Activated CD4-positive, alpha-beta T cell treated with anti-CD3 and anti-CD28 coated beads for 36 hours (primary cell): ENCODE data around the gene RPS6KA3. TPM values are rescaled to one million over a fixed set of nuclear protein-coding genes. Genes with fewer than 3 reads are reported as not detected.
"Not testable (repeated sequence)": the region's sequence is repeated elsewhere in the genome, so short reads cannot be mapped to it uniquely, and the experiment has no call there.

Source experiments
- ATAC-seq: fragments of 200-7000 bp; cut with Tn5 transposase; one replicate; pipeline ENCODE4 v1.10.0; 2021; ENCODE audit warnings: mild to moderate bottlenecking, moderate library complexity
- CTCF ChIA-PET: fragments of 350-600 bp; sonication (Branson Sonifier 250); formaldehyde crosslinking; loops from one replicate; lab custom pipeline; 2021; ENCODE audit warnings: antibody characterized with exemption; lab: Charles Lee
- POLR2A ChIA-PET: fragments of 350-600 bp; sonication (Branson Sonifier 250); formaldehyde crosslinking; loops from one replicate; lab custom pipeline; 2021; ENCODE audit warnings: antibody characterized with exemption, inconsistent platforms; lab: Charles Lee
- DNase-seq: peaks from one replicate; pipeline ENCODE4 v3.0.0-alpha.2; 2020
- H3K27ac Mint-ChIP-seq: one replicate; pipeline ENCODE4 v1.8.0; 2021; ENCODE audit warnings: mixed read lengths
- H3K27me3 Mint-ChIP-seq: one replicate; pipeline ENCODE4 v1.8.0; 2021; ENCODE audit warnings: mixed read lengths
- H3K36me3 Mint-ChIP-seq: one replicate; pipeline ENCODE4 v1.8.0; 2021; ENCODE audit warnings: low read depth, mixed read lengths
- H3K4me1 Mint-ChIP-seq: one replicate; pipeline ENCODE4 v1.8.0; 2021; ENCODE audit warnings: mixed read lengths
- H3K4me3 Mint-ChIP-seq: one replicate; pipeline ENCODE4 v1.8.0; 2021; ENCODE audit warnings: mild to moderate bottlenecking, moderate library complexity, mixed read lengths
- H3K9me3 Mint-ChIP-seq: one replicate; pipeline ENCODE4 v1.8.0; 2021; ENCODE audit warnings: low read depth, mixed read lengths
- intact Hi-C, 2 experiments: fragments of 100-400 bp; cut with DNase I in 1 of 2; cut with micrococcal nuclease in 1 of 2; formaldehyde crosslinking; loops; one replicate each; pipeline versions ENCODE4 v1.14.2 to v1.15.1; 2022 to 2024; cut with DNase I, micrococcal nuclease
- total RNA-seq, 2 experiments: library from RNA; stranded (reverse); gene quantifications; one replicate each; pipeline ENCODE4 v1.2.3, GENCODE V29; 2021

Gene RPS6KA3
- total RNA-seq, 2 experiments from 2014 or later = 40.7 to 41.5 TPM

- Mint-ChIP-seq H3K4me3 (no peak overlapping the region), H3K36me3 (peaks cover 19% of the 10 kb centered on the region), H3K27ac (peak overlapping the region; percentile 75), H3K4me1 (peaks cover 16% of the 10 kb centered on the region), H3K9me3 (no peaks in the 10 kb centered on the region), H3K27me3 (no peaks in the 10 kb centered on the region)
- CTCF ChIA-PET = no interaction called here
- intact Hi-C loops = loop anchor here in 1 of 2 experiments (1.0 kb wide), 1 partner anchor 197 kb away; no protein-coding TSS in a partner anchor
- POLR2A ChIA-PET = no interaction called here
- ATAC-seq (peak; percentile 92), DNase-seq (no peak)
Observed at GRCh38 chrX:20181598-20182329, 84.9 kb downstream of the RPS6KA3 start.

GRCh38 chrX:20177093-20177492 lies 89.6 kb downstream of the RPS6KA3 start:
- ChIA-PET CTCF (interaction anchor here (1.1 kb wide), 1 partner anchor 24 kb away, joined by 3 read pairs; no protein-coding TSS in a partner anchor), POLR2A (no interaction called here)
- Mint-ChIP-seq H3K27me3 (no peaks in the 10 kb centered on the region), H3K4me3 (no peak overlapping the region), H3K4me1 (peaks cover 8% of the 10 kb centered on the region), H3K36me3 (peaks cover 13% of the 10 kb centered on the region), H3K9me3 (no peaks in the 10 kb centered on the region), H3K27ac (no peak overlapping the region)
- no peak for ATAC-seq
- DNase-seq = no peak
- intact Hi-C loops = no loop called here

- ATAC-seq (no peak), DNase-seq (no peak)
- H3K36me3 Mint-ChIP-seq = peaks cover 8% of the 10 kb centered on the region
- no peaks in the 10 kb centered on the region for H3K9me3 Mint-ChIP-seq
- POLR2A ChIA-PET = no interaction called here
- intact Hi-C loops = no loop called here
- H3K27ac Mint-ChIP-seq = no peak overlapping the region
- no peaks in the 10 kb centered on the region for H3K4me1 Mint-ChIP-seq
- CTCF ChIA-PET = interaction anchor here (2.0 kb wide), 1 partner anchor 22 kb away, joined by 4 read pairs; no protein-coding TSS in a partner anchor
- no peaks in the 10 kb centered on the region for H3K27me3 Mint-ChIP-seq
- no peak overlapping the region for H3K4me3 Mint-ChIP-seq
Observed at GRCh38 chrX:20173856-20174255, 92.9 kb downstream of the RPS6KA3 start.

- no peak overlapping the region for H3K4me3 Mint-ChIP-seq
- H3K27ac Mint-ChIP-seq = no peak overlapping the region
Observed at GRCh38 chrX:20173313-20173712, 93.4 kb downstream of the RPS6KA3 start.

GRCh38 chrX:20171887-20172286 lies 94.8 kb downstream of the RPS6KA3 start:
- POLR2A ChIA-PET = no interaction called here

More at GRCh38 chrX:20173313-20173712, 93.4 kb downstream of the RPS6KA3 start:
- CTCF ChIA-PET = no interaction called here
- DNase-seq (no peak), ATAC-seq (no peak)
- peaks cover 8% of the 10 kb centered on the region for H3K36me3 Mint-ChIP-seq
- intact Hi-C loops = no loop called here
- no peaks in the 10 kb centered on the region for H3K27me3 Mint-ChIP-seq
- H3K4me1 Mint-ChIP-seq = no peaks in the 10 kb centered on the region
- POLR2A ChIA-PET = no interaction called here
- no peaks in the 10 kb centered on the region for H3K9me3 Mint-ChIP-seq

GRCh38 chrX:20162516-20162915 lies 104.2 kb downstream of the RPS6KA3 start:
- H3K9me3 Mint-ChIP-seq, intact Hi-C loops, H3K4me1 Mint-ChIP-seq, H3K27me3 Mint-ChIP-seq, ATAC-seq, POLR2A ChIA-PET, H3K4me3 Mint-ChIP-seq, H3K27ac Mint-ChIP-seq, CTCF ChIA-PET, DNase-seq: not testable (repeated sequence)
- peaks cover 33% of the 10 kb centered on the region for H3K36me3 Mint-ChIP-seq

More at GRCh38 chrX:20171887-20172286, 94.8 kb downstream of the RPS6KA3 start:
- DNase-seq (no peak), ATAC-seq (no peak)
- CTCF ChIA-PET = no interaction called here
- H3K36me3 Mint-ChIP-seq = peaks cover 9% of the 10 kb centered on the region
- no peaks in the 10 kb centered on the region for H3K4me1 Mint-ChIP-seq
- intact Hi-C loops = no loop called here
- H3K9me3 Mint-ChIP-seq = no peaks in the 10 kb centered on the region
- no peak overlapping the region for H3K4me3 Mint-ChIP-seq
- no peaks in the 10 kb centered on the region for H3K27me3 Mint-ChIP-seq
- no peak overlapping the region for H3K27ac Mint-ChIP-seq

- ChIA-PET CTCF (no interaction called here), POLR2A (interaction anchor here (0.5 kb wide), 1 partner anchor 30 kb away, joined by 3 read pairs; no protein-coding TSS in a partner anchor)
- no peak for DNase-seq
- Mint-ChIP-seq H3K4me1 (no peaks in the 10 kb centered on the region), H3K4me3 (no peak overlapping the region), H3K9me3 (no peaks in the 10 kb centered on the region), H3K36me3 (peaks cover 32% of the 10 kb centered on the region), H3K27me3 (no peaks in the 10 kb centered on the region), H3K27ac (no peak overlapping the region)
- no peak for ATAC-seq
- intact Hi-C loops = no loop called here
Observed at GRCh38 chrX:20159797-20160385, 106.8 kb downstream of the RPS6KA3 start.

- Mint-ChIP-seq H3K4me1 (peaks cover 2% of the 10 kb centered on the region), H3K9me3 (no peaks in the 10 kb centered on the region), H3K4me3 (no peak overlapping the region), H3K27ac (no peak overlapping the region), H3K36me3 (peaks cover 22% of the 10 kb centered on the region), H3K27me3 (no peaks in the 10 kb centered on the region)
- ChIA-PET POLR2A (no interaction called here), CTCF (no interaction called here)
- intact Hi-C loops = no loop called here
- no peak for DNase-seq
- ATAC-seq = no peak
Observed at GRCh38 chrX:20151689-20152088, 115.0 kb downstream of the RPS6KA3 start.

GRCh38 chrX:20149326-20149725 lies 117.4 kb downstream of the RPS6KA3 start:
- intact Hi-C loops = no loop called here
- Mint-ChIP-seq H3K27me3 (no peaks in the 10 kb centered on the region), H3K9me3 (no peaks in the 10 kb centered on the region), H3K4me3 (no peak overlapping the region), H3K36me3 (peaks cover 16% of the 10 kb centered on the region), H3K27ac (no peak overlapping the region), H3K4me1 (peaks cover 9% of the 10 kb centered on the region)
- no peak for ATAC-seq
- POLR2A ChIA-PET = no interaction called here
- no peak for DNase-seq
- CTCF ChIA-PET = no interaction called here

GRCh38 chrX:20147561-20147960 lies 119.1 kb downstream of the RPS6KA3 start:
- H3K9me3 Mint-ChIP-seq = no peaks in the 10 kb centered on the region
- no peak overlapping the region for H3K27ac Mint-ChIP-seq
- no peaks in the 10 kb centered on the region for H3K27me3 Mint-ChIP-seq
- intact Hi-C loops = no loop called here
- H3K4me3 Mint-ChIP-seq = no peak overlapping the region
- H3K4me1 Mint-ChIP-seq = peaks cover 20% of the 10 kb centered on the region
- H3K36me3 Mint-ChIP-seq = peaks cover 12% of the 10 kb centered on the region
- CTCF ChIA-PET = no interaction called here
- DNase-seq = no peak
- POLR2A ChIA-PET = no interaction called here
- no peak for ATAC-seq

- POLR2A ChIA-PET = no interaction called here
- H3K27me3 Mint-ChIP-seq = no peaks in the 10 kb centered on the region
- peaks cover 10% of the 10 kb centered on the region for H3K36me3 Mint-ChIP-seq
- CTCF ChIA-PET = no interaction called here
- DNase-seq (peak; percentile 21), ATAC-seq (peak; percentile 36)
- H3K9me3 Mint-ChIP-seq = no peaks in the 10 kb centered on the region
- H3K4me1 Mint-ChIP-seq = peaks cover 26% of the 10 kb centered on the region
- intact Hi-C loops = loop anchor here (5.0 kb wide), 3 partner anchors 68 to 298 kb away; partner anchors contain the start of gene RPS6KA3 (in 1 of the 2)
- H3K4me3 Mint-ChIP-seq = no peak overlapping the region
- H3K27ac Mint-ChIP-seq = peak overlapping the region; percentile 73
Observed at GRCh38 chrX:20144491-20144890, 122.2 kb downstream of the RPS6KA3 start.

- peaks cover 35% of the 10 kb centered on the region for H3K4me1 Mint-ChIP-seq
- ChIA-PET POLR2A (no interaction called here), CTCF (no interaction called here)
- no peaks in the 10 kb centered on the region for H3K27me3 Mint-ChIP-seq
- peaks cover 16% of the 10 kb centered on the region for H3K36me3 Mint-ChIP-seq
- no peak for DNase-seq
- intact Hi-C loops = loop anchor here (5.0 kb wide), 3 partner anchors 69 to 299 kb away; partner anchors contain the start of gene RPS6KA3 (in 1 of the 2)
- peak overlapping the region; percentile 25 for H3K27ac Mint-ChIP-seq
- no peak for ATAC-seq
- no peak overlapping the region for H3K4me3 Mint-ChIP-seq
- no peaks in the 10 kb centered on the region for H3K9me3 Mint-ChIP-seq
Observed at GRCh38 chrX:20143561-20143960, 123.1 kb downstream of the RPS6KA3 start.
